ENCODE measurements around the gene FOXA1. TPM values are rescaled to one million over a fixed set of nuclear protein-coding genes. Genes with fewer than 3 reads are reported as not detected.

FOXA1 gene
- total RNA-seq, 1 donor from 2014 or later: 187 TPM

DNA sequence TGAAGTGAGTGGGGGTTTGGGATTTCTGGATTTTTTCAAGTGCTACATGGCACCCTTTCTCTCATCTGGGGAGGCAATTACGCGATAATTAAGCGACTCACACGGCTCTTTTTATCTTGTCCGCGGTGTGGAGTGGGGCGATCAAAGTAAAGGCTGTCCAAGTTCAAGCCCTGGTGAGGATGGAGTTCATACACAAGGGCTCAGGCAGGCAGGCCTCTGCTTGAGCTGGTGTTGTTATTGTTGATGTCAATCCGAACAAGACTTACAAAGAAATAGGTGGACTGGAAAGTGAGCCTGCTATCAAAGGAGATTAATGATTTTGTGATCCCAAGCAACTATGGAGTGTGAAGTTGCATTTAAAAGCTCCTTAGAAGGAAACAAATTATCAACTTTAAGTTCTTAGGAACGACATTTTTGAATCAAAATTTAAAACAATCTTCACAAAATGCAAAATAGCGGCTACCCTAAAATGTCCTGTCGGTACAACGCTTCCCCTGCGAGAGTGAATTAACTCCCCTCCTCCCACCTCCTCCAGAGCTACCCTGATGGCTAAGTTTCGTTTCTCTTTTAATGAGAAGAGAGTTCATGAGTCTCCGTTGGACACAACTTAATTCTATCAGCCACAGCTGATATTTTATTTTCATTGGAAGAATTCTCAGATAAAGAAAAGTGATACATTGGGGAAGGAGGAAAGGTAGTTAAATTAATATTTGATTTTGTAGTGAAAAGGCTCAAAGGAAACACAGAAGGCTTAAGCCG is 5.9 kb downstream of the FOXA1 start:
- H3K27ac Mint-ChIP-seq: peak overlapping the region; percentile 98

DNA sequence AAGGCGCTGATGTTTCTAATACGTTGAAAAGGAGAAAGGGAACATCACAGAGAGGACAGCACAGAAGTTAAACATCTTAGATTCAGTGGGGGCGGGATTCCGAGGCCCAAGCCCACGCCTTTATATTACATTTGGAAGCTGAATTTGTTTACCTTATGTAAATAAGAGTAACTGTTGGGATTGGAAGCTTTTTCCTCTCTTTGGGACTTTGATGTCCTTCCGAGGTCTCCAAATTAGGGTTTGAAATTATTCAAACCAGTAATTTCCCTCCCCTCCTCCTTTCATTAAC is 6.4 kb downstream of the FOXA1 start:
- Mint-ChIP-seq H3K9me3 (ENCODE audit: low read depth) (no peaks in the 10 kb centered on the region), H3K4me3 (ENCODE audit: low read depth) (peak overlapping the region; percentile 77), H3K27ac (peak overlapping the region; percentile 98), H3K4me1 (ENCODE audit: low read depth) (peaks cover 50% of the 10 kb centered on the region), H3K36me3 (ENCODE audit: insufficient read depth) (peaks cover 35% of the 10 kb centered on the region), H3K27me3 (no peaks in the 10 kb centered on the region)
- DNase-seq (ENCODE audit: low spot score, unreplicated experiment): no peak
- TF ChIP-seq, protein P1, sequence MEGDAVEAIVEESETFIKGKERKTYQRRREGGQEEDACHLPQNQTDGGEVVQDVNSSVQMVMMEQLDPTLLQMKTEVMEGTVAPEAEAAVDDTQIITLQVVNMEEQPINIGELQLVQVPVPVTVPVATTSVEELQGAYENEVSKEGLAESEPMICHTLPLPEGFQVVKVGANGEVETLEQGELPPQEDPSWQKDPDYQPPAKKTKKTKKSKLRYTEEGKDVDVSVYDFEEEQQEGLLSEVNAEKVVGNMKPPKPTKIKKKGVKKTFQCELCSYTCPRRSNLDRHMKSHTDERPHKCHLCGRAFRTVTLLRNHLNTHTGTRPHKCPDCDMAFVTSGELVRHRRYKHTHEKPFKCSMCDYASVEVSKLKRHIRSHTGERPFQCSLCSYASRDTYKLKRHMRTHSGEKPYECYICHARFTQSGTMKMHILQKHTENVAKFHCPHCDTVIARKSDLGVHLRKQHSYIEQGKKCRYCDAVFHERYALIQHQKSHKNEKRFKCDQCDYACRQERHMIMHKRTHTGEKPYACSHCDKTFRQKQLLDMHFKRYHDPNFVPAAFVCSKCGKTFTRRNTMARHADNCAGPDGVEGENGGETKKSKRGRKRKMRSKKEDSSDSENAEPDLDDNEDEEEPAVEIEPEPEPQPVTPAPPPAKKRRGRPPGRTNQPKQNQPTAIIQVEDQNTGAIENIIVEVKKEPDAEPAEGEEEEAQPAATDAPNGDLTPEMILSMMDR (IDR thresholded peaks at IDR 0.05; ENCODE audit: unreplicated experiment): no peak

More for the DNA sequence above, 5.9 kb downstream of the FOXA1 start:
- no peak for DNase-seq (ENCODE audit: low spot score, unreplicated experiment)
- no peaks in the 10 kb centered on the region for H3K27me3 Mint-ChIP-seq
- TF ChIP-seq, protein P1 (IDR thresholded peaks at IDR 0.05; ENCODE audit: unreplicated experiment): no peak
- H3K4me1 Mint-ChIP-seq (ENCODE audit: low read depth): peaks cover 50% of the 10 kb centered on the region
- peaks cover 37% of the 10 kb centered on the region for H3K36me3 Mint-ChIP-seq (ENCODE audit: insufficient read depth)
- peak overlapping the region; percentile 77 for H3K4me3 Mint-ChIP-seq (ENCODE audit: low read depth)
- no peaks in the 10 kb centered on the region for H3K9me3 Mint-ChIP-seq (ENCODE audit: low read depth)

DNA sequence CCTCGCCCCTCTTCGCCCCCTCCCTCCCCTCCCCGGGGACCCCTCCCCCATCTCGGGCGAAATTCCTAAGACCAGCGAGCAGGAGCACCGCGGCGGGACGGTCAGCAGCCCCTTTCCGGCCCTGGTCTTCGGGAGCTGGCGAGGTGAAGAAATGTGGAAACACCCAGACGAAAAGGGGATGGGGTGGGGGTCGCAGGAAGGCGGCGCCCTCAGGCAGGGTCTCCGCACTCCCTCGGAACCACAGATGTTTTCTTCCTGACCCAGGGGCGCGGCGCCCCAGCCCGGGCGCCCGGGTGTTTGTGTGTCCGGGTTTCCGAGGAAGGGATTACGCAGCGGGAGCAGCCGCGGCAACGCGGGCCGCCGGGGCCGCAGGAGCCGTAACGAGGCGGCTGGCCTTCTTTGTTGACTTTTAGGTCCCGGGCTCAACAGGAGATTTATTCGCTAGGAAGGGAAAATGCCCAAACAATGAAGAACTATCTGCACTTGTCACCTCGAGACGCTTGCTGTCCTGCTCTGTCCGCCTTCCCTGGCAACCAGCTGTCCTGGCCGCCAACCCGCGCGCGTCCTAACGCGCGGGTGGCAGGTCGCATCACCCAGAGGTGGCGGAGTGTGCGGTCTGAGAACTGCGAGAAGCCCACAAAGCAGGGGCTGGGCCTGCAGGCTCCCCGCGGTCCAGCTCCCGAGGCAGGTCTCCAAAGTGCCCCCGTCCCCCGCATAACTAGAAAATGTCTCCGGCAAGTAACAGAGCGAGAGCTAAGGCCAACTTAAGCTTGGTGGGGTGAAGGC is 7.0 kb downstream of the FOXA1 start:
- Mint-ChIP-seq H3K4me3 (ENCODE audit: low read depth) (peak overlapping the region; percentile 77), H3K9me3 (ENCODE audit: low read depth) (no peaks in the 10 kb centered on the region), H3K4me1 (ENCODE audit: low read depth) (peaks cover 52% of the 10 kb centered on the region), H3K27me3 (no peaks in the 10 kb centered on the region), H3K36me3 (ENCODE audit: insufficient read depth) (peaks cover 31% of the 10 kb centered on the region), H3K27ac (peak overlapping the region; percentile 98)
- TF ChIP-seq, protein P1 (IDR thresholded peaks at IDR 0.05; ENCODE audit: unreplicated experiment): no peak
- DNase-seq (ENCODE audit: low spot score, unreplicated experiment): peak; percentile 48

DNA sequence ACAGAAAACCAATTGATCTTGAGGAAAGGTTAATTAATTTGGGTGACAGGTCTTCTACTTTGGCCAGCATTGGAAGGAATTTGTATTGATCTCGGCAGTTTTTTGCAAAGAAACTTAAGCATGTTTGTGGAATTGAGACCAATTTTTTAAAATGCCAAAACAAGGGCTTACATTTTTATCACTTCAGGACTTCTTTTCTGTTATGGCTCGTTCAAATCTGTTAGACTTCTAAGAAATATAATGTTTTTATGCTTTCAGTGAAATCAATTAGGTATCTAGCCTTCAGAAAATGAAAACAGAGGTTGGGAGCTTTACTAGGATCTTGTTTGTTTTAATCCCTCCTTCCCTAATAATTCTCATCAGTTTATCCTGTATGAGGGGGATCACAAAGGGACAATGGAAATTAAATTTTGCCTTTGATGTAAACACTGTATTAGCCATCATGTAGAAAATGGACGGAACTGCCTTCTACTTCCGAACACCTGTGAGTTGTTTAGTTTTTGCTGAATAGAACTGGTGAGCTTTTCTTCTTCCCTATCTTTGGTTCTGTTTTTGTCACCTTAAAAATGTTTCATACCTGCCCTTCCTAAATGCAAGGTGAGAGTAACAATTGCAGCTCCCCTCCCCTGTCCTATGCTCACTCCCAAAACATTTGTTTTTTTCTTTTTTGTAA is 7.8 kb downstream of the FOXA1 start:
- no peaks in the 10 kb centered on the region for H3K9me3 Mint-ChIP-seq (ENCODE audit: low read depth)
- TF ChIP-seq, protein P1 (IDR thresholded peaks at IDR 0.05; ENCODE audit: unreplicated experiment): no peak
- H3K27me3 Mint-ChIP-seq: no peaks in the 10 kb centered on the region
- peaks cover 50% of the 10 kb centered on the region for H3K4me1 Mint-ChIP-seq (ENCODE audit: low read depth)
- H3K4me3 Mint-ChIP-seq (ENCODE audit: low read depth): peak overlapping the region; percentile 77
- DNase-seq (ENCODE audit: low spot score, unreplicated experiment): no peak
- peaks cover 24% of the 10 kb centered on the region for H3K36me3 Mint-ChIP-seq (ENCODE audit: insufficient read depth)
- peak overlapping the region; percentile 98 for H3K27ac Mint-ChIP-seq

DNA sequence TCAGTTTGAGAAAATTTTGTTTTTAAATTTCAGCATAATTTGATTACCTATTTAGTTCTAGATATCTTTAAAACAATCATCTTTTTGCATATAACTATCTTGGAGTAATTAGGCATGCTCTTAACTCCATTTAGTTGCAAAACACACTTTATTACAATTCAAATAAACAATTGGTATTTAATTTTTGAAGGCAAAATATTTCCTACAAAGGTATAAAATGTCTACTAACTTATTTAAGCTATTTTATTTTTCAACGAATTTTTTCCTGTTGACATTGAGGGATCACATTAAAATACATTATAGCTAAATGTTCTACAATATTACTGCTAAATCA is 8.3 kb downstream of the FOXA1 start:
- Mint-ChIP-seq H3K27ac (peak overlapping the region; percentile 98), H3K27me3 (no peaks in the 10 kb centered on the region), H3K9me3 (ENCODE audit: low read depth) (no peaks in the 10 kb centered on the region), H3K36me3 (ENCODE audit: insufficient read depth) (peaks cover 24% of the 10 kb centered on the region), H3K4me3 (ENCODE audit: low read depth) (peak overlapping the region; percentile 77), H3K4me1 (ENCODE audit: low read depth) (peaks cover 50% of the 10 kb centered on the region)
- no peak for DNase-seq (ENCODE audit: low spot score, unreplicated experiment)
- TF ChIP-seq, protein P1 (IDR thresholded peaks at IDR 0.05; ENCODE audit: unreplicated experiment): no peak

All from progenitor cell of endocrine pancreas (in vitro differentiated cells).